PC-9 (cell line): ENCODE results near the gene ZBTB45. TPM values are rescaled to one million over a fixed set of nuclear protein-coding genes. Genes with fewer than 3 reads are reported as not detected.

Experiments used
- BruUV-seq: library from RNA; stranded (reverse); fragments of 400-500 nt; replicated peaks from 2 replicates; lab custom pipeline; 2021; lab: Mats Ljungman, UMichigan
- CTCF ChIA-PET: fragments of 300-600 bp; sonication (Branson Sonifier 250); formaldehyde crosslinking; loops from one replicate; lab custom pipeline; 2022; ENCODE audit warnings: antibody characterized with exemption; lab: Charles Lee
- POLR2A ChIA-PET: fragments of 300-600 bp; sonication (Branson Sonifier 250); formaldehyde crosslinking; loops from one replicate; lab custom pipeline; 2022; ENCODE audit warnings: antibody characterized with exemption; ENCODE audit not compliant: unreplicated experiment; lab: Charles Lee
- DNase-seq, 2 experiments: peaks; one replicate each; pipeline versions ENCODE4 v3.0.0 to v3.0.0-alpha.2; 2015 to 2022; ENCODE audit warnings: mixed read lengths in 1 of 2
- H2AFZ ChIP-seq: fragments of 200-600 bp; sonication (generic); 2 replicates; pipeline ENCODE4 v1.8.1; 2017; ENCODE audit warnings: antibody characterized with exemption
- H3F3A ChIP-seq: fragments of 200-600 bp; sonication (generic); 2 replicates; pipeline ENCODE4 v1.8.1; 2017; ENCODE audit warnings: antibody characterized with exemption, mild to moderate bottlenecking, low read depth; ENCODE audit not compliant: insufficient read depth
- H3K27ac ChIP-seq: fragments of 200-600 bp; sonication (generic); 2 replicates; pipeline ENCODE4 v1.6.1; 2016; ENCODE audit warnings: mixed run types
- H3K27me3 ChIP-seq: fragments of 200-600 bp; sonication (generic); 2 replicates; pipeline ENCODE4 v1.6.1; 2016; ENCODE audit warnings: low read depth, mixed run types; ENCODE audit not compliant: insufficient read depth
- H3K36me3 ChIP-seq: fragments of 200-600 bp; sonication (generic); 2 replicates; pipeline ENCODE4 v1.6.1; 2016; ENCODE audit warnings: low read depth, mixed run types
- H3K4me1 ChIP-seq: fragments of 200-600 bp; sonication (generic); replicated peaks from 2 replicates; pipeline ENCODE4 v1.6.1; 2016; ENCODE audit warnings: mixed run types; ENCODE audit not compliant: insufficient read depth
- H3K4me2 ChIP-seq: fragments of 200-600 bp; sonication (generic); 2 replicates; pipeline ENCODE4 v1.6.1; 2017; ENCODE audit warnings: mixed run types
- H3K4me3 ChIP-seq: fragments of 200-600 bp; sonication (generic); 2 replicates; pipeline ENCODE4 v1.6.1; 2016; ENCODE audit warnings: mixed run types
- H3K79me2 ChIP-seq: fragments of 200-600 bp; sonication (generic); 2 replicates; pipeline ENCODE4 v1.6.1; 2017; ENCODE audit warnings: low read depth, mixed run types
- H3K9me2 ChIP-seq: fragments of 200-600 bp; sonication (generic); 2 replicates; pipeline ENCODE4 v1.8.1; 2017; ENCODE audit warnings: mild to moderate bottlenecking; ENCODE audit not compliant: insufficient read depth
- H3K9me3 ChIP-seq: fragments of 200-600 bp; sonication (generic); 2 replicates; pipeline ENCODE4 v1.8.1; 2016; ENCODE audit warnings: low read depth; ENCODE audit not compliant: insufficient read depth
- H4K20me1 ChIP-seq: fragments of 200-600 bp; sonication (generic); 2 replicates; pipeline ENCODE4 v1.8.1; 2017; ENCODE audit not compliant: insufficient read depth
- EZH2 ChIP-seq: fragments of 200-600 bp; sonication (generic); IDR thresholded peaks from 2 replicates; pipeline ENCODE4 v1.8.0; 2017; ENCODE audit warnings: antibody characterized with exemption, low read depth
- intact Hi-C: fragments of 100-400 bp; cut with micrococcal nuclease; formaldehyde crosslinking; loops from one replicate; pipeline ENCODE4 v1.10.0; 2022; ENCODE audit not compliant: unreplicated experiment
- total RNA-seq: library from RNA; stranded (reverse); gene quantifications from 2 replicates; pipeline ENCODE4 v1.2.3, GENCODE V29; 2021
- TF ChIP-seq, protein P1 (sequence below): fragments of 200-600 bp; sonication (generic); conservative IDR thresholded peaks from 2 replicates; pipeline ENCODE4 v1.6.1; 2017; ENCODE audit warnings: mixed run types, antibody characterized with exemption, mild to moderate bottlenecking, moderate library complexity

ZBTB45 gene
- total RNA-seq, 1 experiment from 2014 or later = 8.1 TPM

DNA sequence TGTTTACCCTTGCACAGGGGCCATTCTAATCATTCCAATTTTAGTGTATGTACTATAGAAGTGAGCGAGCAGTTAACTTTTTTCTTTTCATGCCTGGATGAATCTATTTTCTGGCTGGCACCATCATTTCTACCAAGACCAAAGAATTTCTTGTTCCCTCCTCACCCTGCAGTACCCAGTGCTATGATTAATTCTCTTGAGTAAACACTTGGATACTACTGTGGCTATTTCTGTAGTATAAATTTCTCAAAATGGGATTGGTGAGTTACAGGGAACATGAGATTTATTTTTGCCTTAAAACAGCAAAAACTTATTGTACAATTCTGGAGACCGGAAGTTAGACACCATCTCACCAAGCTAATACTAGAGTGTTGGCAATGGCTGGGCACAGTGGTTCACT, 35.8 kb downstream of the ZBTB45 start:
- no peak overlapping the region for H3K4me3 ChIP-seq

DNA sequence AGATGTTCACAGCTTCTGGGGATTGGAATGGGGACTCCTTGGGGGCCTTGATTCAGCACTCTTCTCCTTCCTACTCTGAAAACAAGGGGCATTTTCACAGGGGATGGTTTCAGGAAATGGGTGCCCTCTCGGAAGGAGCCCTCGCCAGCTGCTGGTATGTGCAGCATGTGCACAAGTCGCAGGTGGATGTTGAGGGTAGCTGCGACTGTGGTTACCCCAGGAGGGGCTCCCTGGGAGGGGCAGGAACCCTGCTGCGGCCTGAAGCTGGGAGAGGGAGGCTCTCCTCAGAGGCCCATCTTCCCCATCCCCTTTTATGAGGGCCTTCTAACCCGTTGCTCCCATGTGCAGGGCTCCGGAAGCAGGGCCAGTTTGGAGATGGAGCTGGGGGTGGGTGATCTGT, 37.2 kb downstream of the ZBTB45 start:
- Histone ChIP-seq H3K4me1 (peaks cover 5% of the 10 kb centered on the region; the same call in 1 of the 2 replicates), H3K79me2 (no peaks in the 10 kb centered on the region), H4K20me1 (no peaks in the 10 kb centered on the region), H3K4me2 (no peak overlapping the region), H3K27ac (no peak overlapping the region), H3K9me2 (no peaks in the 10 kb centered on the region), H3K9me3 (no peaks in the 10 kb centered on the region), H3K27me3 (no peaks in the 10 kb centered on the region), H2AFZ (no peak overlapping the region), H3K36me3 (no peaks in the 10 kb centered on the region), H3K4me3 (no peak overlapping the region), H3F3A (no peaks in the 10 kb centered on the region)
- intact Hi-C loops = no loop called here
- BruUV-seq = no TSS peak
- CTCF ChIA-PET = no interaction called here
- no peak for TF ChIP-seq EZH2
- TF ChIP-seq, protein P1, sequence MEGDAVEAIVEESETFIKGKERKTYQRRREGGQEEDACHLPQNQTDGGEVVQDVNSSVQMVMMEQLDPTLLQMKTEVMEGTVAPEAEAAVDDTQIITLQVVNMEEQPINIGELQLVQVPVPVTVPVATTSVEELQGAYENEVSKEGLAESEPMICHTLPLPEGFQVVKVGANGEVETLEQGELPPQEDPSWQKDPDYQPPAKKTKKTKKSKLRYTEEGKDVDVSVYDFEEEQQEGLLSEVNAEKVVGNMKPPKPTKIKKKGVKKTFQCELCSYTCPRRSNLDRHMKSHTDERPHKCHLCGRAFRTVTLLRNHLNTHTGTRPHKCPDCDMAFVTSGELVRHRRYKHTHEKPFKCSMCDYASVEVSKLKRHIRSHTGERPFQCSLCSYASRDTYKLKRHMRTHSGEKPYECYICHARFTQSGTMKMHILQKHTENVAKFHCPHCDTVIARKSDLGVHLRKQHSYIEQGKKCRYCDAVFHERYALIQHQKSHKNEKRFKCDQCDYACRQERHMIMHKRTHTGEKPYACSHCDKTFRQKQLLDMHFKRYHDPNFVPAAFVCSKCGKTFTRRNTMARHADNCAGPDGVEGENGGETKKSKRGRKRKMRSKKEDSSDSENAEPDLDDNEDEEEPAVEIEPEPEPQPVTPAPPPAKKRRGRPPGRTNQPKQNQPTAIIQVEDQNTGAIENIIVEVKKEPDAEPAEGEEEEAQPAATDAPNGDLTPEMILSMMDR = no peak
- no peak for DNase-seq
- POLR2A ChIA-PET = no interaction called here

More for the DNA sequence above, 35.8 kb downstream of the ZBTB45 start:
- no peaks in the 10 kb centered on the region for H4K20me1 ChIP-seq
- no peaks in the 10 kb centered on the region for H3K9me2 ChIP-seq
- no peak overlapping the region for H3K27ac ChIP-seq
- no peak overlapping the region for H2AFZ ChIP-seq
- H3K9me3 ChIP-seq = no peaks in the 10 kb centered on the region
- no peaks in the 10 kb centered on the region for H3K36me3 ChIP-seq
- peaks cover 5% of the 10 kb centered on the region; the same call in 1 of the 2 replicates for H3K4me1 ChIP-seq
- no peak for DNase-seq
- ChIA-PET CTCF (no interaction called here), POLR2A (no interaction called here)
- no peak overlapping the region for H3K4me2 ChIP-seq
- no peaks in the 10 kb centered on the region for H3F3A ChIP-seq
- TF ChIP-seq, protein P1 = no peak
- no peak for TF ChIP-seq EZH2
- no TSS peak for BruUV-seq
- no peaks in the 10 kb centered on the region for H3K79me2 ChIP-seq
- no peaks in the 10 kb centered on the region for H3K27me3 ChIP-seq
- intact Hi-C loops = no loop called here

DNA sequence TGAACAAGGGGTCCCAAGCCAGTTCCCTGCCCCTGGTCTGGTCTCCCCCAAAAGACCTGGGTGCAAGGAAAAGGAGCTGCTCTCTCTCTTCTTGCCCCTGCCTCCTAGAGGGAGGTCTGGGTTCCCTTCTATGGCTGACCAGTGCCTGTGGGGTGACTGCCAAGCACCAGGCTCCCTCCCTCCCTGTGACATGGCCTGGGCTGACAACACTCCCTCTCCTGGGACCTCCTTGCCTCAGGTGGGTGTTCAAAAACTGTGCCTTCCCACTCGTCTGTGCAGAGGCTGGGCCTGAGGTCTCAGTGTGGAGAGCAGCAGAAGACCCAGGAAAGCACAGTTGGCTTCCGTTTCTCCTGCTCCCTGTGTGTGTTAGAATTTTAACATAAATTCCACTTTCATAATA, 38.8 kb downstream of the ZBTB45 start:
- H3K27ac ChIP-seq = no peak overlapping the region
- no peak overlapping the region for H2AFZ ChIP-seq
- H3K36me3 ChIP-seq = no peaks in the 10 kb centered on the region
- no peak overlapping the region for H3K4me3 ChIP-seq
- intact Hi-C loops = no loop called here
- no peaks in the 10 kb centered on the region for H3K79me2 ChIP-seq
- CTCF ChIA-PET = no interaction called here
- no peaks in the 10 kb centered on the region for H3F3A ChIP-seq
- no TSS peak for BruUV-seq
- no peak overlapping the region for H3K4me2 ChIP-seq
- POLR2A ChIA-PET = no interaction called here
- H3K27me3 ChIP-seq = no peaks in the 10 kb centered on the region
- peaks cover 12% of the 10 kb centered on the region; the same call in 1 of the 2 replicates for H3K4me1 ChIP-seq
- no peak for DNase-seq
- no peaks in the 10 kb centered on the region for H3K9me2 ChIP-seq
- TF ChIP-seq EZH2 = no peak
- TF ChIP-seq, protein P1 = no peak
- no peaks in the 10 kb centered on the region for H3K9me3 ChIP-seq
- H4K20me1 ChIP-seq = no peaks in the 10 kb centered on the region
